Lower leg skin (tissue), 4 donors: Measurements from ENCODE around the gene RNF224. TPM values are rescaled to one million over a fixed set of nuclear protein-coding genes. Genes with fewer than 3 reads are reported as not detected.

Experiments
- DNase-seq, 2 donors: peaks; one replicate each; pipeline ENCODE4 v3.0.0-alpha.2; 2019; ENCODE audit warnings: low spot score in 2 of 2
- H3K4me3 ChIP-seq: fragments of 200-600 bp; sonication (generic); 2 replicates; pipeline ENCODE4 v1.5.1; 2017; ENCODE audit warnings: mild to moderate bottlenecking, low read depth; ENCODE audit not compliant: poor library complexity, severe bottlenecking
- CTCF ChIP-seq, 3 donors: fragments of 450-650 bp; IDR thresholded peaks; one replicate each; pipeline ENCODE4 v1.5.1; 2016; ENCODE audit warnings: antibody characterized with exemption in 3 of 3, mild to moderate bottlenecking in 3 of 3, moderate library complexity in 2 of 3
- POLR2A ChIP-seq, 2 donors: fragments of 450-650 bp; IDR thresholded peaks; one replicate each; pipeline ENCODE4 v1.6.1; 2016 to 2017; ENCODE audit warnings: antibody characterized with exemption in 2 of 2, mild to moderate bottlenecking in 1 of 2, moderate library complexity in 1 of 2
- WGBS, 2 donors: methylation state at CpG; one replicate each; pipeline ENCODE4 v1.1.5; 2018; 5-methylcytosine and 5-hydroxymethylcytosine counted together
- intact Hi-C: fragments of 100-400 bp; cut with DNase I; formaldehyde crosslinking; loops from one replicate; pipeline ENCODE4 v1.15.0; 2023; ENCODE audit warnings: low total_unique reads
- total RNA-seq, 4 donors: library from RNA; depleted of rRNA; stranded (reverse); fragments of >200 nt; gene quantifications; one replicate each; pipeline ENCODE4 v1.1.0, GENCODE V29; 2016

RNF224 gene
- total RNA-seq, 4 donors from 2014 or later = 0.25 to 3.2 (median 2.4) TPM; not detected in 1

GRCh38 chr9:137225699-137226331 is 1.5 kb upstream of the RNF224 start:
- TF ChIP-seq CTCF (IDR thresholded peaks at IDR 0.05) = no peak
- TF ChIP-seq POLR2A (IDR thresholded peaks at IDR 0.05) = no peak
- H3K4me3 ChIP-seq = no peak overlapping the region
- WGBS, 2 donors = 65 to 69% methylated on average over 4 to 14 of the region's 21 CpGs
- intact Hi-C loops = loop anchor here (5.0 kb wide), 1 partner anchor 109 kb away; no protein-coding TSS in a partner anchor
- DNase-seq = no peak

GRCh38 chr9:137226338-137227053 is 806 bp upstream of the RNF224 start:
- TF ChIP-seq POLR2A (IDR thresholded peaks at IDR 0.05) (no peak), CTCF (IDR thresholded peaks at IDR 0.05) (no peak)
- 45 to 49% methylated on average over 13 to 17 of the region's 18 CpGs for WGBS, 2 donors
- H3K4me3 ChIP-seq = no peak overlapping the region
- intact Hi-C loops = loop anchor here (5.0 kb wide), 1 partner anchor 109 kb away; no protein-coding TSS in a partner anchor
- DNase-seq = no peak

GRCh38 chr9:137227853-137228505 is 677 bp downstream of the RNF224 start:
- no peak for DNase-seq
- 32 to 39% methylated on average over 15 to 17 of the region's 18 CpGs for WGBS, 2 donors
- H3K4me3 ChIP-seq = no peak overlapping the region
- TF ChIP-seq CTCF (IDR thresholded peaks at IDR 0.05) = no peak
- TF ChIP-seq POLR2A (IDR thresholded peaks at IDR 0.05) = no peak
- intact Hi-C loops = loop anchor here (5.0 kb wide), 1 partner anchor 111 kb away; no protein-coding TSS in a partner anchor

- no peak for TF ChIP-seq POLR2A (IDR thresholded peaks at IDR 0.05)
- TF ChIP-seq CTCF (IDR thresholded peaks at IDR 0.05) = no peak
- 71 to 75% methylated on average over 21 to 25 of the region's 29 CpGs for WGBS, 2 donors
- DNase-seq = no peak
- intact Hi-C loops = loop anchor here (5.0 kb wide), 1 partner anchor 111 kb away; no protein-coding TSS in a partner anchor
- H3K4me3 ChIP-seq = no peak overlapping the region
Measured at GRCh38 chr9:137228506-137228967, 1.2 kb downstream of the RNF224 start.

GRCh38 chr9:137228968-137229896 is 1.9 kb downstream of the RNF224 start:
- intact Hi-C loops = loop anchor here (5.0 kb wide), 1 partner anchor 112 kb away; no protein-coding TSS in a partner anchor
- TF ChIP-seq CTCF (IDR thresholded peaks at IDR 0.05) (no peak), POLR2A (IDR thresholded peaks at IDR 0.05) (no peak)
- H3K4me3 ChIP-seq = no peak overlapping the region
- DNase-seq = no peak
- WGBS, 2 donors = 61 to 62% methylated on average over 16 to 22 of the region's 27 CpGs
